Gastroesophageal sphincter (tissue), 4 donors: ENCODE results near the gene TLX2. TPM values are rescaled to one million over a fixed set of nuclear protein-coding genes. Genes with fewer than 3 reads are reported as not detected.
A peak's percentile ranks its signal among the peaks of the same experiment; 100 is the strongest.

ENCODE experiments used
- ATAC-seq: fragments of 150-250 bp; one replicate; pipeline ENCODE4 v1.9.1; 2016; ENCODE audit warnings: mild to moderate bottlenecking, moderate library complexity
- H3K27ac ChIP-seq, 4 donors: fragments of 200-600 bp; sonication (generic) in 3 of 4; 1 replicate in 3 of 4; 2 replicates in 1 of 4; pipeline ENCODE4 v1.5.1; 2016 to 2019
- H3K27me3 ChIP-seq: fragments of 200-600 bp; sonication (generic); one replicate; pipeline ENCODE4 v1.5.1; 2019
- H3K36me3 ChIP-seq, 2 donors: fragments of 200-600 bp; sonication (generic); one replicate each; pipeline ENCODE4 v1.5.1; 2019; ENCODE audit warnings: control low read depth in 1 of 2
- H3K4me1 ChIP-seq, 3 donors: fragments of 200-600 bp; sonication (generic); 1 replicate in 2 of 3; 2 replicates in 1 of 3; pipeline ENCODE4 v1.5.1; 2016 to 2019; ENCODE audit warnings: control low read depth in 2 of 3
- H3K4me3 ChIP-seq, 2 donors: fragments of 200-600 bp; sonication (generic); one replicate each; pipeline ENCODE4 v1.5.1; 2019; ENCODE audit warnings: mild to moderate bottlenecking in 1 of 2, moderate library complexity in 1 of 2
- H3K9me3 ChIP-seq, 3 donors: fragments of 200-600 bp; sonication (generic); one replicate each; pipeline ENCODE4 v1.5.1; 2017 to 2019; ENCODE audit warnings: control low read depth in 2 of 3
- CTCF ChIP-seq, 4 experiments: fragments of 200-600 bp in 2 of 4; fragments of 450-650 bp in 2 of 4; sonication (generic) in 1 of 4; IDR thresholded peaks; one replicate each; pipeline ENCODE4 v1.5.1; 2017 to 2019; ENCODE audit warnings: antibody characterized with exemption in 4 of 4, mild to moderate bottlenecking in 2 of 4, moderate library complexity in 2 of 4
- EP300 ChIP-seq: sonication (generic); formaldehyde crosslinking; IDR thresholded peaks from one replicate; pipeline ENCODE4 v1.6.1; 2017; ENCODE audit warnings: antibody characterized with exemption, mild to moderate bottlenecking
- POLR2A ChIP-seq, 2 donors: fragments of 450-650 bp; IDR thresholded peaks; one replicate each; pipeline ENCODE4 v1.6.1; 2017; ENCODE audit warnings: antibody characterized with exemption in 2 of 2, mild to moderate bottlenecking in 2 of 2, moderate library complexity in 1 of 2
- POLR2AphosphoS5 ChIP-seq: sonication (generic); formaldehyde crosslinking; IDR thresholded peaks from one replicate; pipeline ENCODE4 v1.6.1; 2017; ENCODE audit warnings: antibody characterized with exemption
- WGBS, 2 donors: methylation state at CpG; one replicate each; pipeline ENCODE4 v1.1.5; 2018; ENCODE audit warnings: low coverage in 1 of 2; 5-methylcytosine and 5-hydroxymethylcytosine counted together
- total RNA-seq, 4 donors: library from RNA; depleted of rRNA; stranded (reverse); fragments of >200 nt; gene quantifications; one replicate each; pipeline ENCODE4 v1.1.0, GENCODE V29; 2016

Gene TLX2
- total RNA-seq, 4 donors from 2014 or later: 0.27 to 0.94 TPM; not detected in 2

- no peaks in the 10 kb centered on the region for H3K9me3 ChIP-seq
- TF ChIP-seq POLR2A (IDR thresholded peaks at IDR 0.05) (no peak), EP300 (no peak), POLR2AphosphoS5 (no peak), CTCF (IDR thresholded peaks at IDR 0.05) (no peak)
- no peak for ATAC-seq
Measured at GRCh38 chr2:74546004-74546403, 31.8 kb downstream of the TLX2 start.

GRCh38 chr2:74548285-74548899 lies 34.1 kb downstream of the TLX2 start:
- TF ChIP-seq POLR2AphosphoS5 (no peak), POLR2A (IDR thresholded peaks at IDR 0.05) (no peak), EP300 (no peak), CTCF (IDR thresholded peaks at IDR 0.05) (no peak)
- no peaks in the 10 kb centered on the region for H3K9me3 ChIP-seq
- peak overlapping the region; percentile 10 to 85 (median 78) for H3K27ac ChIP-seq
- H3K36me3 ChIP-seq: no peaks in the 10 kb centered on the region
- WGBS, 2 donors: 10 to 28% methylated on average over 14 to 16 of the region's 26 CpGs
- H3K4me1 ChIP-seq: peaks cover 0 to 35% (median 7%) of the 10 kb centered on the region in 3 donors
- ATAC-seq: peak; percentile 28
- H3K4me3 ChIP-seq: peak overlapping the region; percentile 21 to 69
- H3K27me3 ChIP-seq: no peaks in the 10 kb centered on the region

More at GRCh38 chr2:74546004-74546403, 31.8 kb downstream of the TLX2 start:
- peaks cover 0 to 29% (median 5%) of the 10 kb centered on the region in 3 donors for H3K4me1 ChIP-seq
- no peaks in the 10 kb centered on the region for H3K27me3 ChIP-seq
- H3K4me3 ChIP-seq: no peak overlapping the region
- WGBS, 2 donors: 73 to 93% methylated on average over 3 of the region's 3 CpGs
- no peaks in the 10 kb centered on the region for H3K36me3 ChIP-seq
- H3K27ac ChIP-seq: no peak overlapping the region

- peak; percentile 84 for ATAC-seq
- no peaks in the 10 kb centered on the region for H3K36me3 ChIP-seq
- H3K4me3 ChIP-seq: peak overlapping the region; percentile 21 to 69
- TF ChIP-seq CTCF (IDR thresholded peaks at IDR 0.05) (peak in 1 of 4 experiments; percentile 35), EP300 (no peak), POLR2A (IDR thresholded peaks at IDR 0.05) (peak; percentile 41 to 46), POLR2AphosphoS5 (no peak)
- WGBS, 2 donors: 3% methylated on average over 5 of the region's 85 CpGs; no CpG with 5 or more reads in 1 of the 2 donors
- no peaks in the 10 kb centered on the region for H3K9me3 ChIP-seq
- peak overlapping the region; percentile 10 to 85 (median 78) for H3K27ac ChIP-seq
- peaks cover 0 to 43% (median 9%) of the 10 kb centered on the region in 3 donors for H3K4me1 ChIP-seq
- H3K27me3 ChIP-seq: no peaks in the 10 kb centered on the region
Measured at GRCh38 chr2:74548900-74549826, 34.9 kb downstream of the TLX2 start.

- H3K27ac ChIP-seq: no peak overlapping the region
- H3K27me3 ChIP-seq: no peaks in the 10 kb centered on the region
- H3K9me3 ChIP-seq: no peaks in the 10 kb centered on the region
- no peak overlapping the region for H3K4me3 ChIP-seq
- H3K36me3 ChIP-seq: no peaks in the 10 kb centered on the region
- 67 to 100% methylated on average over 1 of the region's 7 CpGs for WGBS, 2 donors
- TF ChIP-seq EP300 (no peak), POLR2A (IDR thresholded peaks at IDR 0.05) (no peak), CTCF (IDR thresholded peaks at IDR 0.05) (no peak), POLR2AphosphoS5 (no peak)
- no peak for ATAC-seq
- peaks cover 0 to 49% (median 11%) of the 10 kb centered on the region in 3 donors for H3K4me1 ChIP-seq
Measured at GRCh38 chr2:74550231-74550630, 36.0 kb downstream of the TLX2 start.
